CD14-positive monocyte (primary cell): ENCODE results near the gene PON1. TPM values are rescaled to one million over a fixed set of nuclear protein-coding genes. Genes with fewer than 3 reads are reported as not detected.

Experiments
- DNase-seq, 3 donors: peaks; one replicate each; pipeline ENCODE4 v3.0.0-alpha.2; 2011 to 2022
- H2AFZ ChIP-seq: 2 replicates; pipeline ENCODE4 v1.6.0; 2012; ENCODE audit warnings: mild to moderate bottlenecking, low read depth, low read length, inconsistent platforms; ENCODE audit not compliant: insufficient read depth, poor library complexity, severe bottlenecking
- H3K27ac ChIP-seq, 2 donors: 1 replicate in 1 of 2; 2 replicates in 1 of 2; pipeline ENCODE4 v1.5.1; 2012 to 2013; ENCODE audit warnings: low read length in 2 of 2, control low read depth in 1 of 2, inconsistent platforms in 1 of 2, low read depth in 1 of 2, mild to moderate bottlenecking in 1 of 2
- H3K27me3 ChIP-seq, 2 donors: one replicate each; pipeline versions ENCODE4 v1.6.0 to v1.6.1; 2011 to 2013; ENCODE audit warnings: low read length in 2 of 2; ENCODE audit not compliant: control insufficient read depth in 2 of 2, insufficient read depth in 2 of 2
- H3K36me3 ChIP-seq, 2 donors: replicated peaks in 1 of 2; 1 replicate in 1 of 2; 2 replicates in 1 of 2; pipeline versions ENCODE4 v1.5.1 to v1.6.1; 2012 to 2013; ENCODE audit warnings: low read length in 2 of 2, control low read depth in 1 of 2, inconsistent platforms in 1 of 2, mild to moderate bottlenecking in 1 of 2; ENCODE audit not compliant: insufficient read depth in 2 of 2, control insufficient read depth in 1 of 2
- H3K4me1 ChIP-seq, 2 donors: 1 replicate in 1 of 2; 2 replicates in 1 of 2; pipeline versions ENCODE4 v1.5.1 to v1.6.1; 2012 to 2013; ENCODE audit warnings: low read length in 2 of 2, control low read depth in 1 of 2, inconsistent platforms in 1 of 2, mild to moderate bottlenecking in 1 of 2, moderate library complexity in 1 of 2; ENCODE audit not compliant: insufficient read depth in 2 of 2, control insufficient read depth in 1 of 2
- H3K4me2 ChIP-seq: replicated peaks from 2 replicates; pipeline ENCODE3; 2012; ENCODE audit warnings: low read length, moderate library complexity, mild to moderate bottlenecking; ENCODE audit not compliant: poor library complexity, severe bottlenecking; ENCODE audit errors: extremely low read depth
- H3K4me3 ChIP-seq, 3 experiments: fragments of 200-600 bp in 1 of 3; sonication (generic) in 1 of 3; replicated peaks in 1 of 3; 1 replicate in 2 of 3; 2 replicates in 1 of 3; pipeline ENCODE4 v1.5.1; 2011 to 2013; ENCODE audit warnings: low read length in 3 of 3, mild to moderate bottlenecking in 3 of 3, control low read depth in 2 of 3, low read depth in 2 of 3, inconsistent platforms in 1 of 3, moderate library complexity in 1 of 3
- H3K79me2 ChIP-seq: 2 replicates; pipeline ENCODE4 v1.6.0; 2012; ENCODE audit warnings: mild to moderate bottlenecking, control low read depth, inconsistent platforms, low read length, moderate library complexity; ENCODE audit not compliant: insufficient read depth
- H3K9ac ChIP-seq: 2 replicates; pipeline ENCODE4 v1.6.0; 2017; ENCODE audit warnings: low read length, mild to moderate bottlenecking; ENCODE audit not compliant: insufficient read depth, poor library complexity, severe bottlenecking
- H3K9me3 ChIP-seq, 2 donors: replicated peaks in 1 of 2; 1 replicate in 1 of 2; 2 replicates in 1 of 2; pipeline versions ENCODE4 v1.5.1 to v1.6.1; 2012 to 2013; ENCODE audit warnings: low read length in 2 of 2, control low read depth in 1 of 2; ENCODE audit not compliant: control insufficient read depth in 1 of 2, insufficient read depth in 1 of 2
- H4K20me1 ChIP-seq: 2 replicates; pipeline ENCODE4 v1.6.0; 2012; ENCODE audit warnings: mild to moderate bottlenecking, low read length, control low read depth, moderate library complexity; ENCODE audit not compliant: insufficient read depth
- H3K27ac Mint-ChIP-seq, 7 donors: one replicate each; pipeline ENCODE4 v1.8.0; 2020; ENCODE audit warnings: mild to moderate bottlenecking in 7 of 7, mixed read lengths in 7 of 7, moderate library complexity in 6 of 7, inconsistent platforms in 2 of 7
- H3K27me3 Mint-ChIP-seq, 3 donors: one replicate each; pipeline ENCODE4 v1.8.0; 2021 to 2022; ENCODE audit warnings: low read depth in 3 of 3, mild to moderate bottlenecking in 3 of 3, mixed read lengths in 3 of 3, moderate library complexity in 3 of 3, inconsistent platforms in 1 of 3
- H3K36me3 Mint-ChIP-seq, 2 donors: one replicate each; pipeline ENCODE4 v1.8.0; 2020; ENCODE audit warnings: mixed read lengths in 2 of 2, inconsistent platforms in 1 of 2, mild to moderate bottlenecking in 1 of 2
- H3K4me1 Mint-ChIP-seq: one replicate; pipeline ENCODE4 v1.8.0; 2020; ENCODE audit warnings: mild to moderate bottlenecking, mixed read lengths
- H3K4me3 Mint-ChIP-seq, 2 donors: one replicate each; pipeline ENCODE4 v1.8.0; 2020; ENCODE audit warnings: mild to moderate bottlenecking in 2 of 2, mixed read lengths in 2 of 2, moderate library complexity in 1 of 2
- H3K9me3 Mint-ChIP-seq, 7 donors: one replicate each; pipeline ENCODE4 v1.8.0; 2020 to 2022; ENCODE audit warnings: mixed read lengths in 7 of 7, mild to moderate bottlenecking in 6 of 7, moderate library complexity in 6 of 7, inconsistent platforms in 2 of 7
- CTCF ChIP-seq: fragments of 200-600 bp; IDR thresholded peaks from one replicate; pipeline ENCODE4 v1.8.0; 2022; ENCODE audit warnings: antibody characterized with exemption, mild to moderate bottlenecking
- WGBS: methylation state at CpG from one replicate; pipeline ENCODE4 v1.1.5; 2013; ENCODE audit warnings: missing lambda C conversion rate; ENCODE audit not compliant: insufficient coverage; 5-methylcytosine and 5-hydroxymethylcytosine counted together
- intact Hi-C, 2 donors: fragments of 100-400 bp; cut with micrococcal nuclease; formaldehyde crosslinking; loops; one replicate each; pipeline versions ENCODE4 v1.15.0 to v1.15.1; 2023
- polyA minus RNA-seq: library from RNA; depleted of rRNA, polyadenylated mRNA; stranded (reverse); fragments of >200 nt; gene quantifications from 2 replicates; pipeline ENCODE4 v1.2.3, GENCODE V29; 2012
- polyA plus RNA-seq, 3 donors: library from polyadenylated mRNA; depleted of rRNA in 1 of 3; unstranded in 2 of 3; stranded (reverse) in 1 of 3; fragments of 300-500 nt in 2 of 3; fragments of >200 nt in 1 of 3; fragmentation: Illumina TruSeq in 2 of 3; gene quantifications; 1 replicate in 2 of 3; 2 replicates in 1 of 3; pipeline ENCODE4 v1.2.3, GENCODE V29; 2012 to 2021
- total RNA-seq, 12 experiments: library from RNA in 1 of 12; stranded (reverse) in 1 of 12; fragments of 120-200 nt in 1 of 12; gene quantifications; one replicate each; pipeline ENCODE4 v1.2.4 and lab custom pipeline; 2013 to 2026; ENCODE audit warnings: mixed read lengths in 6 of 12, inconsistent platforms in 1 of 12

PON1 gene
- not detected for total RNA-seq (2013)
- polyA plus RNA-seq (not detected), polyA minus RNA-seq (not detected in 2 replicates), total RNA-seq (lab: John Stamatoyannopoulos, UW) (0 to 1.8 (median 0) reads per million in 11 experiments)

DNA sequence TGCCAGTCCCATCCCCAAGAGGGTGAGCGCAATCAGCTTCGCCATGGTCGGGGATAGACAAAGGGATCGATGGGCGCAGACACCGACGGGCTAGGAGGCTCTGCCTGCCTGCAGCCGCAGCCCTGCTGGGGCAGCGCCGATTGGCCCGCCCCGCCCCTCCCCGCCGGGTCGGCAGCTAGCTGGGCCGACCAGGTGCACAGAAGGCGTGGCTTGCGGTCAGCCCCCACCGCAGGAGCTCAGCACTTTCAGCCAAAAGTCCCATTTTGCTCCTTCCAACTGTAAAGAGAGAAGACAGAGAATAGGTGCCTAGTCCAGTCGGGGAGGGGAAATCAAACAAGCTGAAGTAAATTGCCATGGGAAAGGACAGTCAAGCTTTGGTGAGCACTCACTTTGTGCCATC lies at the start of gene PON1:
TSS of gene PON1 (minus strand) at position 102 of the 400 bp plus-strand sequence. CDS start at position 45, 57 bp downstream.
- intact Hi-C loops, result no loop called here
- Histone ChIP-seq H3K9me3 (no peaks in the 10 kb centered on the region), H3K4me1 (no peaks in the 10 kb centered on the region), H3K9ac (no peak within 1 kb of the TSS), H4K20me1 (no peaks in the 10 kb centered on the region), H3K4me3 (no peak within 1 kb of the TSS), H2AFZ (no peak within 1 kb of the TSS), H3K27ac (no peak within 1 kb of the TSS), H3K79me2 (no peaks in the 10 kb centered on the region), H3K27me3 (no peaks in the 10 kb centered on the region), H3K36me3 (no peaks in the 10 kb centered on the region), H3K4me2 (no peak within 1 kb of the TSS)
- no peak for DNase-seq
- H3K27me3 Mint-ChIP-seq, result peaks cover 0 to 2% (median 1%) of the 10 kb centered on the region in 3 donors
- H3K36me3 Mint-ChIP-seq, result no peaks in the 10 kb centered on the region
- no peak for TF ChIP-seq CTCF
- 82% methylated on average over 15 of the region's 20 CpGs for WGBS
- H3K4me3 Mint-ChIP-seq, result no peak within 1 kb of the TSS
- peaks cover 0 to 6% (median 2%) of the 10 kb centered on the region in 7 donors for H3K9me3 Mint-ChIP-seq
- peak within 1 kb of the TSS in 1 of 7 donors; percentile 6 for H3K27ac Mint-ChIP-seq
- no peaks in the 10 kb centered on the region for H3K4me1 Mint-ChIP-seq

DNA sequence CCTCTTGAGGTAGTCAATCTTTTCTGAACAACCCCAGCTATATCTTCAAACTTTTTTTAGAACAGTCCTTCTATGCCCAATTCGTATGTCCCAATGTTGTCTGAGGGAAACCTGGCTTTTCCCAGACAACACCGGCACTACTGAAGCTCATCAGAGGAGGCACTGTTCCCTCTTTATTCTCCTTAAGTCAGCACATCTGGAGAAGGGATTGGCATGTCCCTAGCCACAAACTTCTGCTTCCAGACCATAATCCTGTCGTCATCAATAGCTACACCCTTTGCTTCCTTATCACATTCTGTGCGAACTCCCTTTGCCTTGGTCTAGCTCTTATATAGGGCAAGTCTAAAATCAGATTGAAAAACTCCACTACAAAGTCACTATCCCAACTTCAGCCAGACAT lies 49.0 kb upstream of the PON1 start:
- Histone ChIP-seq H4K20me1 (no peaks in the 10 kb centered on the region), H3K4me2 (no peak overlapping the region), H3K4me3 (no peak overlapping the region), H3K27ac (no peak overlapping the region), H3K27me3 (no peaks in the 10 kb centered on the region), H3K36me3 (no peaks in the 10 kb centered on the region), H3K4me1 (no peaks in the 10 kb centered on the region), H2AFZ (no peak overlapping the region), H3K79me2 (no peaks in the 10 kb centered on the region), H3K9me3 (peaks cover 0 to 8% of the 10 kb centered on the region in 2 donors), H3K9ac (no peak overlapping the region)
- no peak for DNase-seq
- H3K9me3 Mint-ChIP-seq, result peaks cover 0 to 9% (median 3%) of the 10 kb centered on the region in 7 donors
- no peak overlapping the region for H3K27ac Mint-ChIP-seq
- WGBS, result 77% methylated on average over 3 of the region's 4 CpGs
- H3K36me3 Mint-ChIP-seq, result no peaks in the 10 kb centered on the region
- H3K4me1 Mint-ChIP-seq, result no peaks in the 10 kb centered on the region
- no peak overlapping the region for H3K4me3 Mint-ChIP-seq
- intact Hi-C loops, result no loop called here
- no peak for TF ChIP-seq CTCF
- H3K27me3 Mint-ChIP-seq, result peaks cover 0 to 2% (median 0%) of the 10 kb centered on the region in 3 donors
